ENCODE data around the gene GPX3.

The GPX3 gene

GRCh38 chr5:151005187-151005949, 15.0 kb upstream of the GPX3 start:
- TF ChIP-seq ZFX (IDR thresholded peaks at IDR 0.05; ENCODE audit: borderline replicate concordance) (no peak), CTCF (IDR thresholded peaks at IDR 0.05) (no peak)
- no peak overlapping the region for H3K27ac ChIP-seq

DNA sequence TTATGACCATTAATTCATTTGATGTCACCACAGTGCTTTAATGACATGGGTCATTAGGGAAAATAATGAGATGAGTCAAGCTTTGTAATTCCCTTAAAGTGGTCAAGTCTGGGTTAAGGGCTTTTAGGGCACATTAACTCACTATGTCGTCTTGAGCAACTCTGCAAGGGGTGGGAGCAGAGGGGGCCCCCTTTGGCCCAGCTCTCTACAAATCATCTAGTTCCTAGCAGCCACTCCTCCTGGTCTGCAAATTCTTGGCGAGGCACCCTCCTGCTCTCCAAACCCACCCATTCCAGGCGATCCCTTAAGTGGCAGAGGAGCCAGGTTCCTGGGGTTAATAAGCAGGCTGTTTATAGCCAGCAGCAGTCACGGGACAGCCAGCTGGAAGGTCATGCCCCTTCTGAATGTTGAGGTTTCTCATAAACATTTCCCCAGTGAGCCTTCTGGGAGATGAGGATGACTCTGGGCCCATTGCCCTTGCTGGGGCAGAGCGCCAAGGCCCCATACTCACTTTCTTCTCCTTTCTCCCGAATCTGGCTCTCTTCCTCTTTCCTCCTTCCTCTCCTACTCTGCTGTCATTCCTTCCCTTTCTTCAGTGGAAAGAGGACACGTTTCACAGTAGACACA, 14.3 kb upstream of the GPX3 start:
- no peak overlapping the region for H3K27ac ChIP-seq
- no peak for TF ChIP-seq CTCF (IDR thresholded peaks at IDR 0.05)
- TF ChIP-seq ZFX (IDR thresholded peaks at IDR 0.05; ENCODE audit: borderline replicate concordance), result no peak

DNA sequence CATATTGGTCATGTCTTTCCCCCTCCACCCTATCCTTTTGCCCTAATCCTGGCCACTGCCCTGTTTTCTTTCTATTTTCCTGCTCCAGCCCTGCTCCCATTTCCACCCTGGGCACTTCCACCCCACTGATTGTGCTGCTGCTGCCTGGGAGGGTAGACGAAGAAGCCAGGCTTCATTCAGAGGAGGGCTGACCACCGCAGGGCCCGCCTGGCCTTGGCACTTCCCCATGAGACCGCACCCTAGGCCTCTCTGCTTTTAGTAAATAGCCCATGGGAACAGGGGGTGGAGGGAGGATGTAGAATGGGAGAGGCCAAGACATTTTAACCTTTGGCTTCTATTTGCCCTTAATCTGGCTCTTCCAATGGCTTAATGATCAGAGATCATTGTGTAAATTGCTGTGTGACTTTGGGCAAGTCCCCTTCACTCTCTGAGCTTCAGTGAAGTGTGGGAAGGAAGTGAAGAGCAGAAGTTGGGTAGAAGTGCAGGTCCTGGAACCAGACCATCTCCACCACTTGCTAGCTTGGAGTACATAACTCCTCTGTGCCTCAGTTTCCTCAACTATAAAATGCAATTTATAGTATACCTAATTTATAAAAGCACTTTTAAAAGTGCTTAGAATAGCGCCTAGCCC, 13.6 kb upstream of the GPX3 start:
- no peak overlapping the region for H3K27ac ChIP-seq
- TF ChIP-seq CTCF (IDR thresholded peaks at IDR 0.05), result no peak
- no peak for TF ChIP-seq ZFX (IDR thresholded peaks at IDR 0.05; ENCODE audit: borderline replicate concordance)

GRCh38 chr5:151007430-151008209, 12.8 kb upstream of the GPX3 start:
- TF ChIP-seq CTCF (IDR thresholded peaks at IDR 0.05) (no peak), ZFX (IDR thresholded peaks at IDR 0.05; ENCODE audit: borderline replicate concordance) (no peak)
- no peak overlapping the region for H3K27ac ChIP-seq

- H3K27ac ChIP-seq, result no peak overlapping the region
- TF ChIP-seq ZFX (IDR thresholded peaks at IDR 0.05; ENCODE audit: borderline replicate concordance), result no peak
- no peak for TF ChIP-seq CTCF (IDR thresholded peaks at IDR 0.05)
These were observed 12.2 kb upstream of the GPX3 start for GRCh38 chr5:151008210-151008491.

GRCh38 chr5:151008906-151009305, 11.5 kb upstream of the GPX3 start:
- no peak overlapping the region for H3K27ac ChIP-seq
- TF ChIP-seq CTCF (IDR thresholded peaks at IDR 0.05), result no peak
- no peak for TF ChIP-seq ZFX (IDR thresholded peaks at IDR 0.05; ENCODE audit: borderline replicate concordance)

Measured in 22Rv1 (cell line).